GM19099 (cell line): ENCODE measurements around the gene KCNH8.

Experiments used
- POLR2A ChIP-seq: IDR thresholded peaks from 3 replicates; pipeline ENCODE4 v1.6.1; 2011; ENCODE audit warnings: low read depth; ENCODE audit not compliant: insufficient read length; ENCODE audit errors: extremely low read depth

The KCNH8 gene

GRCh38 chr3:19541284-19541683, 393.0 kb downstream of the KCNH8 start:
- no peak for TF ChIP-seq POLR2A

- TF ChIP-seq POLR2A: no peak
Observed at GRCh38 chr3:19543212-19543841, 395.0 kb downstream of the KCNH8 start.

- TF ChIP-seq POLR2A: no peak
Observed at GRCh38 chr3:19547665-19548464, 399.6 kb downstream of the KCNH8 start.

- TF ChIP-seq POLR2A: no peak
Observed at GRCh38 chr3:19559724-19560442, 411.6 kb downstream of the KCNH8 start.

- TF ChIP-seq POLR2A: no peak
Observed at GRCh38 chr3:19573644-19574043, 425.3 kb downstream of the KCNH8 start.

GRCh38 chr3:19574268-19574667, 426.0 kb downstream of the KCNH8 start:
- TF ChIP-seq POLR2A: no peak

GRCh38 chr3:19576343-19576742, 428.0 kb downstream of the KCNH8 start:
- no peak for TF ChIP-seq POLR2A
